ENCODE data around the gene RPL10A. TPM values are rescaled to one million over a fixed set of nuclear protein-coding genes. Genes with fewer than 3 reads are reported as not detected.
A peak's percentile ranks its signal among the peaks of the same experiment; 100 is the strongest.

RPL10A gene
- total and polyA plus RNA-seq, 2 of the 13 experiments (the other 11 are each of a cell fraction or from before 2014, with no cell fraction given), result 1,854 to 2,726 TPM

- TF ChIP-seq ZBTB46 (CRISPR knock-in tag; IDR thresholded peaks at IDR 0.05; ENCODE audit: borderline replicate concordance), result no peak
- TF ChIP-seq ZNF772 (CRISPR knock-in tag; IDR thresholded peaks at IDR 0.05), result peak; percentile 89
- TF ChIP-seq TEAD2 (CRISPR knock-in tag; IDR thresholded peaks at IDR 0.05), result 0 out of 2 replicates have a peak, but pooled peaks have one; percentile 55
- TF ChIP-seq WIZ (CRISPR knock-in tag; IDR thresholded peaks at IDR 0.05), result 0 out of 2 replicates have a peak, but pooled peaks have one; percentile 37
- no peak for TF ChIP-seq GRHL1 (CRISPR knock-in tag; conservative IDR thresholded peaks at IDR 0.05)
- TF ChIP-seq GTF3A (CRISPR knock-in tag; conservative IDR thresholded peaks at IDR 0.05), result peak; percentile 77; the same call in 1 of the 2 replicates
- peak; percentile 88 for TF ChIP-seq ZBTB7B (CRISPR knock-in tag; IDR thresholded peaks at IDR 0.05)
- TF ChIP-seq XBP1 (CRISPR knock-in tag; IDR thresholded peaks at IDR 0.05), result peak; percentile 74
- TF ChIP-seq TRIM24 (CRISPR knock-in tag; IDR thresholded peaks at IDR 0.05), result no peak
- TF ChIP-seq MXD3 (CRISPR knock-in tag; IDR thresholded peaks at IDR 0.05), result peak; percentile 98
- peak; percentile 86; the same call in 1 of the 2 replicates for TF ChIP-seq ATF7-NPFF (CRISPR knock-in tag; IDR thresholded peaks at IDR 0.05; ENCODE audit: low read depth)
- TF ChIP-seq ZNF619 (CRISPR knock-in tag; IDR thresholded peaks at IDR 0.05), result peak; percentile 96
- TF ChIP-seq ZNF605 (CRISPR knock-in tag; IDR thresholded peaks at IDR 0.05), result peak; percentile 99
- peak; percentile 61; the same call in 1 of the 2 replicates for TF ChIP-seq ZFP36L2 (CRISPR knock-in tag; IDR thresholded peaks at IDR 0.05)
- peak; percentile 89 for TF ChIP-seq MYPOP (CRISPR knock-in tag; IDR thresholded peaks at IDR 0.05)
- TF ChIP-seq ZNF205 (CRISPR knock-in tag; IDR thresholded peaks at IDR 0.05), result peak; percentile 93; the same call in 1 of the 2 replicates
- TF ChIP-seq NR0B2 (CRISPR knock-in tag; IDR thresholded peaks at IDR 0.05), result peak; percentile 98
- peak; percentile 52 for TF ChIP-seq ZBTB2 (CRISPR knock-in tag; IDR thresholded peaks at IDR 0.05; ENCODE audit: low read depth)
- TF ChIP-seq SKI (IDR thresholded peaks at IDR 0.05; ENCODE audit: partially characterized antibody), result peak; percentile 31
- TF ChIP-seq ZNF501 (CRISPR knock-in tag; IDR thresholded peaks at IDR 0.05), result peak; percentile 100
- peak; percentile 66; the same call in 1 of the 2 replicates for TF ChIP-seq ZNF530 (CRISPR knock-in tag; IDR thresholded peaks at IDR 0.05; ENCODE audit: low read depth)
- peak; percentile 93 for TF ChIP-seq ZNF451 (CRISPR knock-in tag; IDR thresholded peaks at IDR 0.05)
- no peak for TF ChIP-seq JUNB (CRISPR knock-in tag; IDR thresholded peaks at IDR 0.05; ENCODE audit: borderline replicate concordance)
Measured at GRCh38 chr6:35468181-35468979, at the start of gene RPL10A (continued).
